Measurements from ENCODE around the gene TRMT10C. TPM values are rescaled to one million over a fixed set of nuclear protein-coding genes. Genes with fewer than 3 reads are reported as not detected.

The TRMT10C gene
- total and polyA plus RNA-seq, 2 donors (not counting 1 experiment from before 2014, with no cell fraction given): 13.2 to 25.3 TPM

- Histone ChIP-seq H3K4me1 (ENCODE audit: control insufficient read depth in 2 of 2, insufficient read depth in 2 of 2, low read length in 2 of 2) (peaks cover 20 to 21% of the 10 kb centered on the region in 2 donors), H3K4me2 (replicated peaks; ENCODE audit: low read depth, low read length, poor library complexity, severe bottlenecking) (no peak overlapping the region), H3K36me3 (replicated peaks in 1 of 2; ENCODE audit: control extremely low read depth in 1 of 2, control insufficient read depth in 1 of 2, extremely low read depth in 1 of 2, insufficient read depth in 2 of 2, low read length in 1 of 2) (peaks cover 0 to 4% of the 10 kb centered on the region in 2 experiments), H3K79me2 (ENCODE audit: control insufficient read depth, insufficient read depth, low read length) (peaks cover 54% of the 10 kb centered on the region), H3K27me3 (replicated peaks in 1 of 4; ENCODE audit: control extremely low read depth in 1 of 4, control insufficient read depth in 3 of 4, insufficient read depth in 4 of 4, low read length in 3 of 4) (no peaks in the 10 kb centered on the region), H3K4me3 (ENCODE audit: control extremely low read depth in 1 of 5, extremely low read depth in 1 of 5, insufficient read depth in 1 of 5, low read depth in 2 of 5, low read length in 4 of 5) (no peak overlapping the region), H3K9me3 (ENCODE audit: control extremely low read depth in 1 of 3, control insufficient read depth in 2 of 3, insufficient read depth in 1 of 3, low read length in 2 of 3) (no peaks in the 10 kb centered on the region), H4K20me1 (ENCODE audit: control insufficient read depth, insufficient read depth, low read length, poor library complexity, severe bottlenecking) (peaks cover 6% of the 10 kb centered on the region), H3K9ac (ENCODE audit: low read length) (no peak overlapping the region), H3K27ac (ENCODE audit: low read length in 2 of 2) (no peak overlapping the region), H2AFZ (ENCODE audit: insufficient read depth, low read depth, low read length, poor library complexity, severe bottlenecking) (no peak overlapping the region)
- 85% methylated on average over 3 of the region's 9 CpGs for WGBS (ENCODE audit: insufficient coverage)
- intact Hi-C loops (cut with micrococcal nuclease): loop anchor here (5.0 kb wide), 2 partner anchors 189 to 1754 kb away; partner anchors contain the start of gene CMSS1
- ChIA-PET POLR2A (interaction anchor here (0.7 kb wide), 1 partner anchor 1170 kb away, joined by 4 read pairs; the partner anchor contains the start of gene LNP1), CTCF (interaction anchor here (0.9 to 3.7 kb wide), 2 partner anchors 105 to 654 kb away, joined by 3 to 20 read pairs; partner anchors contain the start of gene ZBTB11)
- no peak overlapping the region for H3K27ac Mint-ChIP-seq
- H3K9me3 Mint-ChIP-seq (ENCODE audit: insufficient read depth): no peaks in the 10 kb centered on the region
- H3K27me3 Mint-ChIP-seq: no peaks in the 10 kb centered on the region
- ATAC-seq (ENCODE audit: low read depth) (no peak), DNase-seq (no peak)
- TF ChIP-seq CTCF (IDR thresholded peaks at IDR 0.05) (no peak), EZH2 (IDR thresholded peaks at IDR 0.05; ENCODE audit: borderline replicate concordance, insufficient read depth, low read depth, low read length, poor library complexity, severe bottlenecking) (no peak)
- H3K4me1 Mint-ChIP-seq: peaks cover 24% of the 10 kb centered on the region
- H3K4me3 Mint-ChIP-seq: no peak overlapping the region
Observed at GRCh38 chr3:101571028-101571895, 9.6 kb downstream of the TRMT10C start.

Data from B cell (primary cell).